Measurements from ENCODE around the gene C11orf24.
"Not testable (repeated sequence)": the region's sequence is repeated elsewhere in the genome, so short reads cannot be mapped to it uniquely, and the experiment has no call there.

C11orf24 gene

GRCh38 chr11:68298659-68299516, 27.1 kb upstream of the C11orf24 start:
- DNase-seq = no peak

DNA sequence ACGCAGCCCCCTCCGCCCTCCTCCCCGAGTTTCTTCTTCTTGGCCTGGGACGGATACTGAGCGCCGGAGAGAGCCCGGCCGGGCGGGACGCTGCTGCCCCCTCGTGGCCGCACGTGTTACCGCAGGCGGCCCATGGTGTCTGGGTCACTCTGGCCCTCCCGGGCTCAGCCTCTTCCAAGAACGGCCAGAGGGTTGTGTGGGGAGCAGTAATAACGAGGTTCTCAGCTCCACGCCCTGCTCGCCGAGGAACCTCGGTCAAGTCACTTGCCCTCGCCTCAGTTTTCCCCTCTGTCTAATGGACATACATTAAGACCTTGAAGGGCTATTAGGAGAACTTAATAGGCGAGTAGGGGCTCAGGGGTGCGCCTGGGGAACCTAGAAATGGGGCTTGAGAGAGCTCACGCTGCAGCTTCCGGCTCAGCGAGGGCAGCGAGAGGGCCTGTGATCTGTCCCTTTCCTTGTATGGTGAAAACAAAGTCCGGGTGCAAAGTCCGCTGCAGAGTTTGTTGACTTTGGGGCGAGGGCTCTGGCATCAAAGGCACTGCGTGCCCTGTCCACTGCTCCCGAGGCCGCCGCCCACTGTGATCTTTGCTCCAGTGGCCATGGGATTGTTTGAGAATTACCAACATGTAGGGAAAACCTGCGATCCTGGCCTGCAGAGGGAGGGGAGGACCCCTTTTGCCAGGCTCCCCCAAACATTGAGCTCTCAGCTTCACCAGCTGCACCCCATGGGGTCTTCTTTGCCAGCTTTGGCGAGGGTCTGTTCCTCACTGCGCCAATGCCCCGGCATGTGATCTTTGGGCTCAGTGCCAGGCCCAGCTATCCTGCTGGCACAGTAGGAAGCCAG, 26.3 kb upstream of the C11orf24 start:
- peak; percentile 88 for DNase-seq

GRCh38 chr11:68297494-68297811, 25.7 kb upstream of the C11orf24 start:
- DNase-seq = no peak

DNA sequence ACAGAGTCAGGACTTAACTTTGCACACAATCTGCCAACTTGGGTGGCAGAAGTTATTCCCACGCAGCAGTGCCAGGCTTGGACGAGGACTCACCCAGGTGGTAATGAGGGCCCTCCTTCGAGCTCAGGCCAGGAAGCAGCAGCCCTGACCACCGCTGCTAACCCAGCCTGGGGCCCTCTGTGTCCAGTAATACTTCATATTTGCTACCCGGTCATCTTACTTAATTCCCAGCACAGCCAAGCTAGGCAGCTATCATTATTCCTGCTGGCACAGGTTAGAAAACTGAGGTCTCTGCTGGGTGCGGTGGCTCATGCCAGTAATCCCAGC, 25.2 kb upstream of the C11orf24 start:
- no peak for DNase-seq

- DNase-seq = peak; percentile 65
Observed at GRCh38 chr11:68296344-68297051, 24.7 kb upstream of the C11orf24 start.

DNA sequence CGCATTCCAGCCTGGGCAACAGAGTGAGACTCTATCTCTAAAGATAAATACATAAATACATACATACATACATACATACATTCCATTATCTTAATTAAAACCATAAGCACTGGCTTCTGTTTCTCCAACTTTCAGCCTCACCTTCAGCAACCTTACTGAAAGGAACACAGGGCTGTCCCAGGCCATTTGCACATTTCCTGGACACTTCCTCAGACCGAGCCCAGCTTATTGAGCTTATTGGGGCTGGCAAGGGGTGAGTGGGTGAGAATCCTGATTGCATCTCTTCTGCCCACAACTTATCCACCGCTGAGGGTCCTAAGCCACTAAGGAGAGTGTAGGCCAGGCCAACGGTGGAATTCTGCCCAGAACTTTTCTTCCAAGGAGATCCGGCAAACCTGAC, 24.2 kb upstream of the C11orf24 start:
- no peak for DNase-seq

GRCh38 chr11:68295271-68295670, 23.5 kb upstream of the C11orf24 start:
- DNase-seq = no peak

DNA sequence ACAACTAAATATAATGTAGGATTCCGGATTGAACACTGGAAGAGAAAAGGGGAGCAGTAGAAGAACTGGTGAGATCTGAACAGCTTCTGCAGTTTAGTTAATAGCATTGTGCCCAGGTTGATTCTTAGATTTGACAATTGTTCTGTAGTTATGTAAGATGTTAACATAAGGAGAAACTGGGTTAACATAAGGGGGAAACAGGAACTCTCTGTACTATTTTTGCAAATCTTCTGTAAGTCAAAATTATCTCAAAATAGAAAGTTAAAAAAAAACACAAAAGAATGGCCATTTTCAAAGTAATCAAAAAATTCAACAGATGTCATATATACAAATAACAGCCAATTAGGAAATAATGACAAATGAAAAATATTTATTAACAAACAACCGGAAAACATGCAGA, 21.9 kb upstream of the C11orf24 start:
- no peak for DNase-seq

GRCh38 chr11:68289456-68289855, 17.7 kb upstream of the C11orf24 start:
- DNase-seq = no peak

- no peak for DNase-seq
Observed at GRCh38 chr11:68287419-68287818, 15.6 kb upstream of the C11orf24 start.

DNA sequence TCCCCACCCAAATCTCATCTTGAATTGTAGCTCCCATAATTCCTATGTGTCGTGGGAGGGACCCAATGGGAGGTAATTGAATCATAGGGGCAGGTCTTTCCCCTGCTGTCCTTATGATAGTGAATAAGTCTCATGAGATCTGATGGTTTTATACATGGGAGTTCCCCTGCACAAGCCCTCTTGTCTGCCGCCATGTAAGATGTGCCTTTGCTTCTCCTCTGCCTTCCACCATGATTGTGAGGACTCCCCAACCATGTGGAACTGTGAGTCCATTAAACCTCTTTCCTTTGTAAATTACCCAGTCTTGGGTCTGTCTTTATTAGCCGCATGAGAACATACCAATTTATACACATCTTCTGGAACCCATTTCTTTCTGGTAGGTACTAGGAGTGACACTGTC, 12.8 kb upstream of the C11orf24 start:
- DNase-seq = not testable (repeated sequence)

GRCh38 chr11:68282861-68283230, 11.1 kb upstream of the C11orf24 start:
- DNase-seq = no peak

- peak; percentile 45 for DNase-seq
Observed at GRCh38 chr11:68282141-68282860, 10.5 kb upstream of the C11orf24 start.

DNA sequence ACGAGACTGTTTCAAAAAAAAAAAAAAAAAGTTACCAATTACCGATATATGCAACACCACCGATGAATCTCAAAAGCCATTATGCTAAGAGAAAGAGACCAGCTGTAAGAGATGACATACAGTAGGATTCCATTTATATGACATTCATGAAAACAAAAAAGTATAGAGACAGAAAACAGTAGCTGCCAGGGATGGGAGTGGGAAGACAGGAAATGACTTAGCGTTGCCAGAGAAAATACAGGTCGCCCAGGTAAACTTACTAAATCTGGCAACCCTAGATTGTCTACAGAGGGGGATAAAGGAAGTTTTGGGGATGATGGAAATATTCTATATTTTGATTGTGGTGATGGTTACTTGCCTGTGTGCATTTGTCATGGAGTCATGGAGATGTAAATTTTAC, 7.9 kb upstream of the C11orf24 start:
- no peak for DNase-seq

- DNase-seq = no peak
Observed at GRCh38 chr11:68276861-68277260, 5.1 kb upstream of the C11orf24 start.

GRCh38 chr11:68275721-68276507, 4.1 kb upstream of the C11orf24 start:
- no peak for DNase-seq

DNA sequence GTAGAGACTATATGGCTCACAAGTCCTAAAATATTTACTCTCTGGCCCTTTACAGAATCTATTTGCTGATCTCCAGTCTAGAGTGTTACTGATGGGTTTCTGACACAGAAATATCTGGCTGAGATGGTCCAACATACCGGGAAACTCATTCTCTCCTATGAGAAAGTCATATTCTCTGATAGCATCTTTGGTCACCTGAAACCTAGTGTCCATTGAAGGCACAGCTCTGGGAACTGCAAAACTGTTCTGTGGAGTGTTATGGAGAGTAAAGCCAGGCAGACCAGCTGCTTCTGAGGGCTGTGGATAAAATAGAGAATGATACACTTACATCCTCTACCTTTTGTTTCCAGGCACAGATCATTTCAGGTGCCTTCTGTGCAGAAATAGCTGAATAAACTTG, 2.5 kb upstream of the C11orf24 start:
- DNase-seq = no peak

DNA sequence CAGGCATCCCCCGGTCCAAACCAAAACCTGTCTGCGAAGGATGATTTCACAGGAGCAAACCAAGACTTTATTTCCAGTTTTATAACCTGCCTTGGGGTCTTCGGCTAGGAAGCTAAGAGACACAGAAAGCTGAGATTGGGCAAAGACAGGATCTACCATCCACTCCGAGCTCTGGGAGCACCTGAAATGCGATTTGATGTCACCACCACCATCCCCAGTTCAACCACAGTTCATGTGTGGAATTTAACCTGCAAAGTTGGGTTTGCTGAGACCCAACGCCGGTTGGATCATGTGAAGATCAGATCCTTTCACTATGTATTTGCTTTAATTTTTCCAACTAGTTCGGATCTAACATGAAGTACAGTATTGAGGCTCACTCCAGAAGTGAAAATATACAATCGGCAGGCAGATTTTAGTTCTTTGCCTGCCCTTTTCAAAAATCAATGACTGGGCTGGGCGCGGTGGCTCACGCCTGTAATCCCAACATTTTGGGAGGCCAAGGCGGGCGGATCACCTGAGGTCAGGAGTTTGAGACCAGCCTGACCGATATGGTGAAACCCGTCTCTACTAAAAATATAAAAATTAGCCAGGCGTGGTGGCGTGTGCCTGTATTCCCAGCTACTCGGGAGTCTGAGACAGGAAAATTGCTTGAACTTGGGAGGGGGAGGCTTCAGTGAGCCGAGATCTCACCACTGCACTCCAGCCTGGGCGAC, 1.4 kb upstream of the C11orf24 start:
- peak; percentile 53 for DNase-seq

GRCh38 chr11:68271023-68271780, 571 bp downstream of the C11orf24 start:
- peak; percentile 94 for DNase-seq

DNA sequence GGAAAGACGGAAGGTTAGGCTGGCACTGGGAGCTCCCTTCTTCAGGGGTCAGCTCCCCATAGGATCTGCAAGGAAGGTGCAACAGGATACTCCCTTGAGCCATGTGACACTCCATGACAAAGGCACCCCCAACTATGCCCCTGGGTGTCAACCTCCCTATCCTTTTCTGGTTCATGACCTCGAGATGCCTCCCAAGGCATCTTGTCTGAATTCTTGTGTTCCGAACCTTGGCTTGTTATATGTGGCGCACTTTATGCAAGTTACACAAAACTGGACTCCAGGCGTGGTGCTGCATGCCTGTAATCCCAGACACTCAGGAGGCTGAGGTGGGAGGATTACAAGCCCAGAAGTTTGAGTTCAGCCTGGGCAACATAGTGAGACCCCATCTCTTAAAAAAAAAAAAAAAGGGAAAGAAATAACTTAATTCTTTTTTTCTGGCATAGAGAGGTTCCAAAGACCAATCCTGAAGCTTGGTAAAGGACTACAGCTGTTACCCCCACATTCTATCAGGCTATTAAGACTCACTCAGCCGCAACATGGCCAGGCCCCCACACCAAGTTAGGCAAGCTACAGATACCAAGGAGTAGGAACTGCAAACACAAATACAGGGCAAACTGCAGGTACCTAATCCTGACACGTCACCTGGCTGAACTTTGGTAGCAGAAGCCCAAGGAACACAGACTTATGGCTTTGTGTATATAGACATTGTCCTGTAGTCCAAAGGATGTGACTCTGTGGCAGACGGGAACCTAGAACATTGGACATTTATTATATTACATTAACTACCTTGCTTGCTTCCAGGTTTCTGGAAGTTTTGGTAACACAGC, 1.4 kb downstream of the C11orf24 start:
- DNase-seq = peak; percentile 4

Data from RPMI8226 (cell line).